ENCODE results near the gene HLA-DQA2.

Gene HLA-DQA2

GRCh38 chr6:32763421-32763820, 22.2 kb downstream of the HLA-DQA2 start, which contains the start of gene HLA-DQB2:
Gene HLA-DQB2 (minus strand): TSS chr6:32763532. CDS start chr6:32763470, 62 bp downstream.
- TF ChIP-seq SIN3A (IDR thresholded peaks at IDR 0.05; ENCODE audit: borderline replicate concordance, insufficient read depth, low read length) (no peak), POLR2AphosphoS5 (IDR thresholded peaks at IDR 0.05; ENCODE audit: low read depth, low read length) (no peak)

GRCh38 chr6:32764048-32764447, 22.9 kb downstream of the HLA-DQA2 start:
- TF ChIP-seq FOXP2 (optimal IDR thresholded peaks at IDR 0.05; ENCODE audit: borderline replicate concordance, extremely low read depth, extremely low read length, insufficient read depth) = no peak
- TF ChIP-seq POLR2AphosphoS5 (IDR thresholded peaks at IDR 0.05; ENCODE audit: low read depth, low read length) = no peak
- no peak for TF ChIP-seq SIN3A (IDR thresholded peaks at IDR 0.05; ENCODE audit: borderline replicate concordance, insufficient read depth, low read length)
- TF ChIP-seq REST (IDR thresholded peaks at IDR 0.05; ENCODE audit: insufficient read depth in 1 of 2, low read depth in 2 of 2, low read length in 2 of 2) = no peak
- TF ChIP-seq TAF1 (IDR thresholded peaks at IDR 0.05; ENCODE audit: borderline replicate concordance, insufficient read depth, low read length) = no peak

GRCh38 chr6:32772656-32773055, 31.5 kb downstream of the HLA-DQA2 start:
- TF ChIP-seq POLR2AphosphoS5 (IDR thresholded peaks at IDR 0.05; ENCODE audit: low read depth, low read length) = no peak
- TF ChIP-seq REST (IDR thresholded peaks at IDR 0.05; ENCODE audit: insufficient read depth in 1 of 2, low read depth in 2 of 2, low read length in 2 of 2) = no peak
- no peak for TF ChIP-seq FOXP2 (optimal IDR thresholded peaks at IDR 0.05; ENCODE audit: borderline replicate concordance, extremely low read depth, extremely low read length, insufficient read depth)
- TF ChIP-seq TAF1 (IDR thresholded peaks at IDR 0.05; ENCODE audit: borderline replicate concordance, insufficient read depth, low read length) = no peak
- TF ChIP-seq SIN3A (IDR thresholded peaks at IDR 0.05; ENCODE audit: borderline replicate concordance, insufficient read depth, low read length) = no peak

GRCh38 chr6:32774426-32774825, 33.2 kb downstream of the HLA-DQA2 start:
- TF ChIP-seq REST (IDR thresholded peaks at IDR 0.05; ENCODE audit: insufficient read depth in 1 of 2, low read depth in 2 of 2, low read length in 2 of 2) (no peak), POLR2AphosphoS5 (IDR thresholded peaks at IDR 0.05; ENCODE audit: low read depth, low read length) (no peak), SIN3A (IDR thresholded peaks at IDR 0.05; ENCODE audit: borderline replicate concordance, insufficient read depth, low read length) (no peak), FOXP2 (optimal IDR thresholded peaks at IDR 0.05; ENCODE audit: borderline replicate concordance, extremely low read depth, extremely low read length, insufficient read depth) (no peak), TAF1 (IDR thresholded peaks at IDR 0.05; ENCODE audit: borderline replicate concordance, insufficient read depth, low read length) (no peak)

GRCh38 chr6:32775071-32775470, 33.9 kb downstream of the HLA-DQA2 start:
- no peak for TF ChIP-seq SIN3A (IDR thresholded peaks at IDR 0.05; ENCODE audit: borderline replicate concordance, insufficient read depth, low read length)
- TF ChIP-seq POLR2AphosphoS5 (IDR thresholded peaks at IDR 0.05; ENCODE audit: low read depth, low read length) = no peak

GRCh38 chr6:32779036-32779435, 37.8 kb downstream of the HLA-DQA2 start:
- TF ChIP-seq POLR2AphosphoS5 (IDR thresholded peaks at IDR 0.05; ENCODE audit: low read depth, low read length) (no peak), TAF1 (IDR thresholded peaks at IDR 0.05; ENCODE audit: borderline replicate concordance, insufficient read depth, low read length) (no peak), SIN3A (IDR thresholded peaks at IDR 0.05; ENCODE audit: borderline replicate concordance, insufficient read depth, low read length) (no peak), REST (IDR thresholded peaks at IDR 0.05; ENCODE audit: insufficient read depth in 1 of 2, low read depth in 2 of 2, low read length in 2 of 2) (no peak), FOXP2 (optimal IDR thresholded peaks at IDR 0.05; ENCODE audit: borderline replicate concordance, extremely low read depth, extremely low read length, insufficient read depth) (no peak)
